HG02970 (cell line): ENCODE data around the gene TPI1.
A peak's percentile ranks its signal among the peaks of the same experiment; 100 is the strongest.
"Not testable (repeated sequence)": the region's sequence is repeated elsewhere in the genome, so short reads cannot be mapped to it uniquely, and the experiment has no call there.

Experiments
- ATAC-seq: cut with Tn5 transposase; IDR thresholded peaks from one replicate; pipeline ENCODE4 v1.9.1; 2021; ENCODE audit warnings: mild to moderate bottlenecking, moderate library complexity, moderate number of reproducible peaks; ENCODE audit not compliant: unreplicated experiment, low FRiP score

Gene TPI1

DNA sequence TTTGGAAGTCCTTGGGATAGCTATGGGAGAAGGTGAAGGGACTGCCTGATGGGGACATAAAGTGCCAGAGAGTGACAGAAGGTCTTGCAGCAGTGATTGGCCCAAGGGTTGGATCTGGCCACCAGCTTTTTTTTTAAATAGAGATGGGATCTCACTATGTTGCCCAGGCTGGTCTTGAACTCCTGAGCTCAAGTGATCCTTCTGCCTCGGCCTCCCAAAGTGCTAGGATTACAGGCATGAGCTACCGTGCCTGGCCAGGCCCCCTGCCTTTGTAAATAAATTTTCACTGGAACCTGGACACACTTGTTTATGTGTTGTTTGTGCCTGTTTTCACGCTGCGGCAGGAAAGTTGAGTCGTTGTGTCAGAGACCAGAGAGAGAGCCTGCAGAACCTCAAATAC is 2.0 kb upstream of the TPI1 start:
- not testable (repeated sequence) for ATAC-seq

- no peak for ATAC-seq
Measured at GRCh38 chr12:6866163-6866919, 990 bp upstream of the TPI1 start.

DNA sequence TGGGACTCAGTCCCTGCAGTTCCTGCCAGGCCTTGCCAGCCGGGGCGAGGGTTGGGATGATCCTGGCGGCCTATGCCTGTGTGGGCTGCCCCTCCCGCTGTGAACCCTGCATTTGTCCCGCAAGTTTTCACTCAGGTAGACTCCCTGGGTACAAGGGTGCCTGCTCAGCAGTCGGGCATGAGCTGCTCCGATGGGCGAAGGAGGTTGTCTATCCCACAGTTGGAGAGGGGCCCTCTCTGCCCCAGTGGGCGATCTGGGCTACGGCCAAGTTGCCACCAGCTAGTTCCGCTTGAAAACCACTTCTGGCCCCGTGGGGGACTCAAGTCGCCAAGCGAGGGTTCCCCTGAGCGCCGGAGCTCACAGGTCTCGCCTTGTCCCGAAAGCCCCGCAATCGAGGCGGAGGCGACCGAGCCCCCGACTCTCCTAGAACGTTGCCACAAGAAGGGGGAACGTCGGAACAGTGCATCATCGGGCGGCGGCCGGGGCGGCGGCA is 365 bp upstream of the TPI1 start:
- ATAC-seq = no peak

GRCh38 chr12:6868211-6869048 is 1.1 kb downstream of the TPI1 start:
- ATAC-seq = no peak

- no peak for ATAC-seq
Measured at GRCh38 chr12:6869049-6870021, 2.0 kb downstream of the TPI1 start.

GRCh38 chr12:6870304-6870703 is 3.0 kb downstream of the TPI1 start:
- not testable (repeated sequence) for ATAC-seq

- ATAC-seq = no peak
Measured at GRCh38 chr12:6871052-6871957, 4.0 kb downstream of the TPI1 start.

GRCh38 chr12:6872073-6873048 is 5.0 kb downstream of the TPI1 start:
- no peak for ATAC-seq

DNA sequence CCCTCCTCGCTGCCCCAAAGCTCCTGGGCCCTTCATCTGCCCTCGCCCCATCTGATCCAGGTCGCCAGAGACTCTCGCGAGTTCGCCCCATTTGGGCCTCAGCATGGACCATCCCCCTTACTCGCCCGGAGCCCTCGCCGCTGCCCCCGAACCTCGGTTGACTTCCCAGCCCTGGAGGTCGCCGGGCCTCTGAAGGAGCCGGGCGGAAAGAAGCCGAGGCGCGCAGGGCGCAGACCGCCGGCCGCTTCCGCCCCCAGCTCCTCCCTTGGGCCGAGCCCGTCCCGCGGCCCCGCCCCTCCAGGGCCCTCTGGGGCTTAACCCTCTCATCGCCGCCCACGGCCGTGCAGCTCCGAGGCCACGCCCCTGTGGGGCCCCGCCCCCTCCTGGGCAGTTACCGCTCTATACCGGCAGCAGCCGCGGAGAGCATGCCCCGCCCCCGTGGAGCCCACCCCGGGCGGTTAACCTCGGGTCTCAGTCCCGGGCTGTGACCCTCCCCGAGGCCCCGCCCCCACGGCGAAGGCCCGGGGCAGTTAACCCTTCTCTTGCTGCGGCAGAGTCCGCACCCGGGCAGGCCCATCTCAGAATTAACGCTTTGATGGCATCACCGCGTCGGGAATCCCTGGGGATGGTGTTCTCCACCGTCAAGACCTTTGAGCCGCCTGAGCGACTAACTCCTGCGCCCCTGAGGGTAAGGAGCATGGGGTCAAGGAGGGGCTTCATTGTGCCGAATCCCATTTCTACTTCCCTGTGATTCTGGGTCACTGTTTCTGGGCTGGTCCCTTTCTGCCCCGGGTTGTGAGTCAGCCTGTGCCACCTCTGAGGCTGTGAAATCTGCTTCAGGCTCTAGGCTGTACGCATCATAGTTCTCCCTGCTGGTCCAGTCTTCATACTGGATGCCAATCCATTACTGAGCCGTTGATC is 6.0 kb downstream of the TPI1 start, which contains the start of gene SPSB2:
Gene SPSB2, minus strand, starts transcription at position 210 of the 921 bp plus-strand sequence. CDS start 402 bp downstream, outside the sequence.
- ATAC-seq = peak; percentile 65

GRCh38 chr12:6874015-6874368 is 6.7 kb downstream of the TPI1 start:
- not testable (repeated sequence) for ATAC-seq

- ATAC-seq = not testable (repeated sequence)
Measured at GRCh38 chr12:6879824-6880223, 12.5 kb downstream of the TPI1 start.

DNA sequence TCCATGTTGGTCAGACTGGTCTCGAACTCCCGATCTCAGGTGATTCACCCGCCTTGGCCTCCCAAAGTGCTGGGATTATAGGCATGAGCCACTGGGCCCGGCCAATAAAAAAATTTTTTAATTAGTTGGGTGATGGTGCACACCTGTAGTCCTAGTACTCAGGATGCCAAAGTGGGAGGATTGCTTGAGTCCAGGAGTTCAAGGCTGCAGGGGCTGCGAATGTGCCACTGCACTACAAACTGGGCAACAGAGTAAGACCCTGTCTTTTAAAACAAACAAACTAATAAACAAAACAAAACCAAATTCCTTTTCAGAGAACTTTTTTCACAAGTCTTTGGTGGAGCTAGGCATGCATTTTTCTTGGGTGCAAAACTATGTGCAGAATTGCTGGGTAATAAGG is 15.9 kb downstream of the TPI1 start:
- no peak for ATAC-seq

DNA sequence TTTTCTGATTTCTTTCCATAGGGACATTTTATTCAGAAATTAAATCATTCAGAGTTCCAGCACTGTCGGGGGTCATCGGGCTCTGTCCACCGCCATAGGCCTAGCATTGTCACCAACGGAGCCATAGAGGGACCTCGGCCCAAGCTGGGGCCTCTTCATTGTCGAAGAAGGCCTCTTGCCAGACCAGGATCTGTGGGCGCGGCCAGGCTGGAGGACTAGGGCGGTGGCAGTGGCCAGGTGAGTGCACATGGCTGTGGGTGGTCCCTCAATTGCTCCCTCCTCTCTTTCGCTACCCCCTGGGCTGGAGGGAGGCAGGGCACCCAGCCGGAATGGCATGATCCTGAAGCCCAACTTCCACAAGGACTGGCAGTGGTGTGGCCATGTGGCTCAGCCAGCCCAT is 16.4 kb downstream of the TPI1 start:
- no peak for ATAC-seq

GRCh38 chr12:6884539-6884938 is 17.2 kb downstream of the TPI1 start:
- ATAC-seq = no peak

DNA sequence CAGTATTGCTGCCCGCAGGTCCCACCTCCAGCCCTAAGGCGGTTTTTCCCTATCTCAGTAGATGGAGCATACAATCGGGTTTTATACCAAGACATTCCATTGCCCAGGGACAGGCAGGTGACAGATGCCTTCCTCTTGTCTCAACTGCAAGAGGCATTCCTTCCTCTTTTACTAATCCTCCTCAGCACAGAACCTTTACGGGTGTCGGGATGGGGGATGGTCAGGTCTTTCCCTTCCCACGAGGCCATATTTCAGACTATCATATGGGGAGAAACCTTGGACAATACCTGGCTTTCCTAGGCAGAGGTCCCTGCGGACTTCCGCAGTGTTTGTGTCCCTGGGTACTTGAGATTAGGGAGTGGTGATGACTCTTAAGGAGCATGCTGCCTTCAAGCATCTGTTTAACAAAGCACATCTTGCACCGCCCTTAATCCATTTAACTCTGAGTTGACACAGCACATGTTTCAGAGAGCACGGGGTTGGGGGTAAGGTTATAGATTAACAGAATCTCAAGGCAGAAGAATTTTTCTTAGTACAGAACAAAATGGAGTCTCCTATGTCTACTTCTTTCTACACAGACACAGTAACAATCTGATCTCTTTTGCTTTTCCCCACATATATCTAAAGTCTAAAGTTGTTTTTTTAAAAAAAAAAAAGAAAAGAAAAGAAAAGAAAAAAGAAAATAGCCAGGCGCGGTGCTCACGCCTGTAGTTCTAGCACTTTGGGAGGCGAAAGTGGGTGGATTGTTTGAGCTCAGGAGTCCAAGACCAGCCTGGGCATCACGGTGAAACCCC is 19.1 kb downstream of the TPI1 start:
- ATAC-seq = not testable (repeated sequence)

GRCh38 chr12:6887460-6887859 is 20.1 kb downstream of the TPI1 start:
- no peak for ATAC-seq
